GM10248 (cell line): ENCODE measurements around the gene WNT2B.
A peak's percentile ranks its signal among the peaks of the same experiment; 100 is the strongest.

Experiments used
- CTCF ChIA-PET: fragments of 300-600 bp; sonication (Branson Sonifier 250); formaldehyde crosslinking; extraction: SDS; loops from one replicate; lab custom pipeline; 2021; ENCODE audit warnings: antibody characterized with exemption; lab: Yijun Ruan, JAX
- POLR2A ChIA-PET: fragments of 350-650 bp; sonication (Branson Sonifier 250); formaldehyde crosslinking; extraction: SDS; loops from one replicate; lab custom pipeline; 2020; ENCODE audit warnings: antibody characterized with exemption; lab: Yijun Ruan, JAX
- DNase-seq: peaks from one replicate; pipeline ENCODE4 v3.0.0; 2012; ENCODE audit errors: extremely low spot score
- TF ChIP-seq, protein P1 (sequence below): IDR thresholded peaks from 2 replicates; pipeline ENCODE4 v1.5.1; 2012; ENCODE audit warnings: mild to moderate bottlenecking, low read depth; ENCODE audit errors: extremely low read depth, missing control alignments, control extremely low read depth

WNT2B gene

DNA sequence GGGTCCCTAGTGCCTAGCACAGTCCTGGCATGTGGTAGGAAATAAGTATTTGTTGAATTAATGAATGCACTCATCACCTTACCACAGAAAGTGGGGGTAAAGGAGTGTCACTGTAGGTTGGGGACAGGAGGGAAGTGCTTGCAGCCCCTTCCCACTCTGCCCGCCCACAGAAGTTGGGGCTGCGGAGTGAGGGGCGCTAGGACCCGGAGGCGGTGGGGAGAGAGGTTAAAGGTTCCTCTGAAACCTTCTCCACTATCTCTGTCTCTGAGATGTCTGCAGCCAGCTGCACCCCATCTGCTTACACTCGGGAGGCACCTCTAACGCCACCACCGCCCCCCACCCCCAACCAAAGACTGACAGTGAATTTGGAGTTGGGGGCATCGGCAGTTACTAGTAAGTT, 1.4 kb upstream of the WNT2B start:
- POLR2A ChIA-PET: no interaction called here

DNA sequence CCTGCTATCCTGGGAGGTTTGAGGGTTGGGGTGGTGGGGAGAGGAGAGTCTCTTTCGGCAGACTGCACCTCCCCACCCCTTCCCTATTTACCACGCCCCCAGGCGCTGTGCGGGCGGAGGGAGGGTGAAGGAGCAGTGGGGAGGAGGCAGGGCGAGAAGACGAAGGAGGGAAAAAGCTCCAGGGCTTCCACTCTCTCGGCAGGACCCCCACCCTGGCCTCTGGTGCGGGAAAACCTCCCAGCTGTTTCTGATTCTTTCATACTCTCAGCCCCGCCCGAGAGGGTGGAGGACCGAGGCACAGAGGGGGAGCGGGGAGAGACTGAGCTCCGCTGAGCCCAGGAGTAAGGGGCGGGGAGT, 866 bp upstream of the WNT2B start:
- ChIA-PET CTCF (no interaction called here), POLR2A (no interaction called here)
- peak; percentile 54 for DNase-seq
- TF ChIP-seq, protein P1, sequence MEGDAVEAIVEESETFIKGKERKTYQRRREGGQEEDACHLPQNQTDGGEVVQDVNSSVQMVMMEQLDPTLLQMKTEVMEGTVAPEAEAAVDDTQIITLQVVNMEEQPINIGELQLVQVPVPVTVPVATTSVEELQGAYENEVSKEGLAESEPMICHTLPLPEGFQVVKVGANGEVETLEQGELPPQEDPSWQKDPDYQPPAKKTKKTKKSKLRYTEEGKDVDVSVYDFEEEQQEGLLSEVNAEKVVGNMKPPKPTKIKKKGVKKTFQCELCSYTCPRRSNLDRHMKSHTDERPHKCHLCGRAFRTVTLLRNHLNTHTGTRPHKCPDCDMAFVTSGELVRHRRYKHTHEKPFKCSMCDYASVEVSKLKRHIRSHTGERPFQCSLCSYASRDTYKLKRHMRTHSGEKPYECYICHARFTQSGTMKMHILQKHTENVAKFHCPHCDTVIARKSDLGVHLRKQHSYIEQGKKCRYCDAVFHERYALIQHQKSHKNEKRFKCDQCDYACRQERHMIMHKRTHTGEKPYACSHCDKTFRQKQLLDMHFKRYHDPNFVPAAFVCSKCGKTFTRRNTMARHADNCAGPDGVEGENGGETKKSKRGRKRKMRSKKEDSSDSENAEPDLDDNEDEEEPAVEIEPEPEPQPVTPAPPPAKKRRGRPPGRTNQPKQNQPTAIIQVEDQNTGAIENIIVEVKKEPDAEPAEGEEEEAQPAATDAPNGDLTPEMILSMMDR: no peak

More for the DNA sequence above, 1.4 kb upstream of the WNT2B start:
- CTCF ChIA-PET: no interaction called here
- DNase-seq: no peak
- TF ChIP-seq, protein P1: no peak

DNA sequence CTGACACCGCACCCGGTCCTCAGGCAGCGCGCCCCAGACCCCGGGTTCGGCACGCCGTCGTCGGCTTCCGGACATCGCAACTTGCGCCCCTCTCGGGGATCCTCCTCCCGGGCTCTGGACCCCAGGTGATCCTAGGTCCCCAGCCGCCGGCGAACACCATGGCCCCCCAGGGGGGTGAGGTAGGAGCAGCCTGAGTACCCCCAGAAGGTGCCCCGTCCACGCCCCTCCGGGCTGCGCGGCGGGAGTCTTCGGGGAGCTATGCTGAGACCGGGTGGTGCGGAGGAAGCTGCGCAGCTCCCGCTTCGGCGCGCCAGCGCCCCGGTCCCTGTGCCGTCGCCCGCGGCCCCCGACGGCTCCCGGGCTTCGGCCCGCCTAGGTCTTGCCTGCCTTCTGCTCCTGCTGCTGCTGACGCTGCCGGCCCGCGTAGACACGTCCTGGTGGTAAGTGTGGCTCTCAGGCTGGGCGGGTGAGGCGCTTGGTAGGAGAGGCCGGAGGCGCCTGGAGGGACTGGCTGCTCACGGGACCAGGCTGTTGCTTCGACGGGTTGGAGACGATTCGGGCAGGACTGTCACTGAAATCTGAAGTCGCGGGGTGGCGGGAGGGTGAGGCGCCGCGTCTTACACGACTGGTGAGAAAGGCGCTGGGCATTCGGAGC, 367 bp downstream of the WNT2B start:
- DNase-seq: no peak
- CTCF ChIA-PET: no interaction called here
- TF ChIP-seq, protein P1: no peak
- POLR2A ChIA-PET: no interaction called here

DNA sequence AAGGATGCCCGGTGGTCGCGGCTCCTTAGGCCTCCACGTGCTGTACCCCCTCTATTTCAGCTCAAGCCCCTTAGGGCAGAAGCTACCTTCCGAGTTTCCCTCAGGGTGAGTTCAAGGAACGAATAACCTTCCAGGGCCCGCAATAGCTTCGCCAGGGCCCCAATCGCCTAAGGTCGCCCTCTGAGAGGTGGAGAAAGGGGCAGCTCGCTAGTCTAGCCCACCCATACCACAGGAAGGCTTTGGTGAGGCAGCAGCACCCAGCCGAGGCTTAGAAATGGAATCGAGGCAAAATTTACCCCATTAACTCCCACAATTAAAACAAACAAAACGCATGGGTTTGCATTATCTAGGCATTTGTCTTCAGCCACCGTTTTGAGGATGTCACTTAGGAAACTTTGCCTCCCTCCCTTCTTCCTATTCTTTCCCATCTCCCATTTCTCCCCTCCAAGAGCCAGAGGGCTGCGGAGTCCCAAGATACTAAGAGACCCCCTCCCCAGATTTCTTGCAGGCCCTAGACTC, 954 bp downstream of the WNT2B start:
- no peak for DNase-seq
- TF ChIP-seq, protein P1: no peak
- POLR2A ChIA-PET: no interaction called here
- CTCF ChIA-PET: interaction anchor here (2.1 kb wide), 1 partner anchor 8 kb away, joined by 10 read pairs; no protein-coding TSS in a partner anchor

DNA sequence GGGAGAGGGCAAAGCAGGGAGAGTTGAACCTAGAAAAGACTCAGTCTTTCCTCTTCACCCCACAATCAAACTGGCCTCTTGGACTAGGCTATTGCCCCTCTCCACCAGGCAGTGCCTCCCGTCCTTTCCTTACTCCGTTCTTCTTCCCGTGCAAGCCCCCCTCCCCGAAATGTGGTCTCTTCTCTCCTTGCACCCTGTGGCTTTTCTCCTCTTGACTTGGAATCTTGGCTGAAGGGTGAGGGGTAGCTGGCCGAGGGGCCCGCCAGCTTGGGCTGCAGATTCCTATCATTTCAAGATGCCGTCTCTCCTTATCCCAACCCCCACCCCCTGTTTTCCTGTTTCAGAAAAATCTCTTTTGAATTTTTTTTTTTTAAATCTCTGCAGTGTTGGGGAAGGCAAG, 1.6 kb downstream of the WNT2B start:
- ChIA-PET POLR2A (no interaction called here), CTCF (interaction anchor here (1.3 to 2.1 kb wide), 2 partner anchors 9 to 19 kb away, joined by 3 to 10 read pairs; no protein-coding TSS in a partner anchor)
- DNase-seq: no peak
- TF ChIP-seq, protein P1: no peak

DNA sequence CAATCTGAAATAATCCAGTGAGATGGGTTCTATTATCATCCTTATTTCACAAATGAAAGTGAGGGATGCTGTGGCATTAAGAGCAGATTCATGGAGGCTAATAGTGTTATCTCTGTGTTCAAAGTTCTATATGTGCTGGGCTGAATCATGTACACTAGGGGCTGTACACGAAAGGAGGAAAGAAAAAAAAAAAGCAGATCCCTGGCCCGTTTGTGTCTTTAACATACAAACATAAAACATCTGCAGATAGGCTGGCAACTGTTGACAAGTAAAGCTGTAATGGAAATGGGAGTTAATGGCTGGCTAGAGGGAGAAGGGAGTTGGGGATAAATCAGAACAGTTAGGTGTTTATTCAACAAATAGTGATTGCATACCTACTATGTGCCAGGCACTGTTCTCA, 3.1 kb downstream of the WNT2B start:
- ChIA-PET POLR2A (interaction anchor here (0.7 kb wide), 1 partner anchor 28 kb away, joined by 3 read pairs; no protein-coding TSS in a partner anchor), CTCF (interaction anchor here (1.0 to 2.2 kb wide), 7 partner anchors 10 to 197 kb away, joined by 3 to 11 read pairs (median 4); no protein-coding TSS in a partner anchor)
- TF ChIP-seq, protein P1: no peak
- no peak for DNase-seq
